GM21360 (cell line): ENCODE data around the gene SNED1.

ENCODE experiments used
- ATAC-seq: cut with Tn5 transposase; IDR thresholded peaks from one replicate; pipeline ENCODE4 v1.9.1; 2021; ENCODE audit warnings: mild to moderate bottlenecking, moderate library complexity; ENCODE audit not compliant: unreplicated experiment

Gene SNED1

DNA sequence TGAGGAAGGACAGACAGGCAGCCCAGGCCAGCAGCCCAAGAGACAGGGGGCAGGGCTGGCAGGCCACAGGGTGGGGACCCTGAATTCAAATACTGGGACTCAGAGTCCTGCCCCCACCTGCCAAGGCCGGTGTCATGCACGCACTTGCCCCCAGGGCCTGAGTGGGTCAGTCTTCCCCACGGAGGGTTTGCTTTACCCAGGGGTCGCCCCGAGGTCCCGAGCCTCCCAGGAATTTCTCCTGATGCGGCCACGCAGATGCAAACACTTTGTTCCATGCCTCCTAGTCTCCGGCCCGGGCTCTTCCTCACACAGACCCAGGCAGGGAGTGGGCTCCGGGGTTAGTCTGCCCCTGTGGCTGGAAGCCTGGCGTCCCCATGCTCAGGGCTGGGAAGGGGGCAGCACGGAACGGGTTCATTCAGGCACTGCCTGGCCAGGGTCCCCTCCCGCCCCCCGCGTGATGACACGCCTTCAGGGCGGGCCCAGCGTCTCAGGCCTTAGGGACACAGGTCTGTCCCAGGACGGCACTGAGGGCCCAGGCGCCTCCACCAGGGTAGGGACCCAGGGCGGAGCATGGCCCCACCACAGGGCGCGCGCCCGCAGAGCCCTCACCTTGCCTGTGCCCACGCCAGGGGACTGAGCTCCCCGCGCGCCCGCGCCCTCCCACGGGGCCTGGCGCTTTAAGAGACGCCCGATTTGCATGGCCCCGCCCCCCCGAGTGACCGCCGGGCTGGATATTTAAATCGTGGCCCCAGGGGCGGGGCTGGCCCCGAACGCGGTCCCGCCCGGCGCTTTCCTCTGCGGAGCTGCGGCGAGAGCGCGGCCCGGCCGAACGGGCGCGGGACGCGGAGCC is at the start of gene SNED1:
TSS of gene SNED1 (plus strand) at position 763 of the 850 bp plus-strand sequence. CDS start 220 bp downstream, outside the sequence.
- no peak for ATAC-seq

- no peak for ATAC-seq
These were observed 49.3 kb upstream of the SNED1 start for GRCh38 chr2:240948905-240949790.

DNA sequence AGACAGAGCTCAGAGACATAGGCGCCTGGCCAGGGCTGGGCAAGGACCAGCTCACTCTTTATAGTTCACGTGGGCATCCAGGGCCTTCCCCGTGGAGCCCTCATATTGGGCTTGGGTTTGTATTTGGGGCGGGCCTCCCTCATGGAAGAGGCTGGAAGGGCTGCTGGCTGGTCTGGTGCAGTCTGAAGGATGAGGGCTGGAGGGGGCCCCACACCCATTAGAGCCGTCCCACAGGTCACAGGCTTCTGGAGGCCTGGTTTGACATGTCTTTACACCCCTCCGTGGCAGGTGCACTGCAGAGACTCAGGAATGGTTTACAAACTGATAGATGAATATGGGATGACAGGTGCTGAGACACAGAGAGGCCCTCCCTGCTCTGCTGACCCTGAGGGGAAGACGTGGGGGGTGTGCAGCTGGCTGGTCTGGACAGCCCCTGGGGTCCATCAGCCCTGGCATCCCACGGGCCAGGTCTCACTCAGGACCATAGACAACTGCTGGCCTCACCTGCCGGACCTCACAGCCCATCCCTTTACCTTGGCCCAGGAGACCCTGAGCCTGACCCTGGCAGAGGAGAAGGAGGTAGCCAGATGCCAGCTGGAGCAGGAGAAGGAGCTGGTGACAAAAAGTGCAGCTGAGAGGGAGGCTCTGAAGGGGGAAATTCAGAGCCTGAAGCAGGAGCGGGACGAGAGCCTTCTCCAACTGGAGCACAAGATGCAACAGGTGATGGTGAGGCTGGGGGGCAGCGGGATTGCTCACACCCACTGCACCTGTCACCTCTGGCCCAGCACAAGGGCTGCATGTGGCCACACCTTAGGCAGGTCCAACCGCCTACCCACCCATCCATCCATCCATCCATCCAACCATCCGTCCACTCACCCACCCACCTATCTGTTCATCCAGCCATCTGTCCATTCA is 48.4 kb upstream of the SNED1 start:
- ATAC-seq: no peak

- ATAC-seq: no peak
These were observed 47.3 kb upstream of the SNED1 start for GRCh38 chr2:240951045-240951594.

DNA sequence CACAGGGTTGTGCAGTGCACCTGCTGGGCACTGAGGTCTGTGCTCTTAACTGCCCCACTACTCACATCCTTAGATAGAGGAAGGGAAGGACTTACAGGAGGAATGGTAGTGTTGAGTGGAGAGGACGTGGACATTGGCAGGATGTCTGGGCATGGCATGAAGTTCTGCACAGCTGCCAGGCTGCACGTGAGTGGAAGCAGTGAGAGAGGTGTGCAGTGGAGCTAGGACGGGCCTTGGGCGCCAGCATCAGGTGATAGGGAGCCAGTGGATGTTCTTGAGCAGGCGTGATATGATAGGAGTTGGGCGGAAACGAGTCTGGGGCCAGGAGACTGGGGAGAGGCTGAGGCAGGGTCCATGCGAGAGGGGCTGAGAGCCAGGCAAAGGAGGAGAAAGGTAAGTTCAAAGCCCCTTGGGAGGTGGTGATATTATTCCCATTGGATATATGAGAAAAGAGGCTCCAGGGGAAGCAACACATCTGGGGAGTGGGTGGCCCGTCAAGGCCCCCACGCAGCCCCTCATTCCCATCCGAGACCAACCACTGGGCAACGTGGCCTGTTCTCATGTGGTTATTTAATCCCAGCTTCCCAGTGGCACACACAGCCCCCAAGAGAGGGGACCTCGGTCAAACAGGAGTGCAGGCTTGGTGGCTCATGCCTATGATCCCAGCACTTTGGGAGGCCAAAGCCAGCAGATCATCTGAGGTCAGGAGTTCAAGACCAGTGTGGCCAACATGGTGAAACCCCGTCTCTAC is 45.7 kb upstream of the SNED1 start:
- ATAC-seq: no peak

GRCh38 chr2:240953426-240954410 is 44.7 kb upstream of the SNED1 start:
- ATAC-seq: no peak

GRCh38 chr2:240954436-240955305 is 43.7 kb upstream of the SNED1 start:
- ATAC-seq: no peak

DNA sequence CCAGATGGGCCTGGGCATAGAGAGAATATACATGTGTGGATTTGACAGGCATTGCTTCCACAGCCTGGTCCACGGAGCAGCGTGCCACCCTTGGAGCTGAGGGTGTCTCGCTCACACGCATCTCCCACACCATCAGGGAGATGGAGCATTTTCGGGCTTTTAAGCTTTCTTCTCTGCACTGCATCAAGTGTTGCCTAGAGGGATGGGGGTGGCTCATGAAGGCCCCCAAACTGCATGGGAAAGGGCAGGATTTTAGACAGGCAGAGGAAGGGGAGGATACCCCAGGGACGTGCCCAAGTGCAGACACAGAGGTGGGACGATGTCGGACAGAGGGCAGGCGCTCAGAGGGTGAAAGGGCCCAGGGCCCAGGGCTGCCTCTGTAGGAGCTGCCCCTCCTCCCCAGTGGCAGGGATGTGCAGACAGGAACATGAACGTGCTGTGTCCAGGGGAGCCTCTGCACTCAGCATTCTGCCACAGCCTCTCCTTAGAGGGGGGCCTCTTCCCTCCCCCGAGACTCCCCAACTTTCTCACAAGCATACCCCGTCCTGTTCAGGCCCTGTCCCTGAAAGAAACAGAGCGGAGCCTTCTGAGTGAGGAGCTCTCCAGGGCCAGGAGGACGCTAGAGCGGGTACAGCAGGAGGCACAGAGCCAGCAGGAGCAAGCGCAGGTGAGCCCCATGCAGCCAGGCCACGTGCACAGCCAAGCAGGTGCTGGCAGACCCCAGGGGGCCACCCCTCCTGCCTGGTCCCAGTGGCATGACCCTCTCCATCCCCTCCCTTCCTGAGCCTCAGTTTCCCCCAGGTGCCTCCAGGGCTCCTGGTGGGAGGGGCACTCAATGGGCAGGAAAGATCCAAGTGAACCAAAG is 42.9 kb upstream of the SNED1 start:
- no peak for ATAC-seq

GRCh38 chr2:240956171-240956934 is 42.1 kb upstream of the SNED1 start:
- ATAC-seq: no peak

DNA sequence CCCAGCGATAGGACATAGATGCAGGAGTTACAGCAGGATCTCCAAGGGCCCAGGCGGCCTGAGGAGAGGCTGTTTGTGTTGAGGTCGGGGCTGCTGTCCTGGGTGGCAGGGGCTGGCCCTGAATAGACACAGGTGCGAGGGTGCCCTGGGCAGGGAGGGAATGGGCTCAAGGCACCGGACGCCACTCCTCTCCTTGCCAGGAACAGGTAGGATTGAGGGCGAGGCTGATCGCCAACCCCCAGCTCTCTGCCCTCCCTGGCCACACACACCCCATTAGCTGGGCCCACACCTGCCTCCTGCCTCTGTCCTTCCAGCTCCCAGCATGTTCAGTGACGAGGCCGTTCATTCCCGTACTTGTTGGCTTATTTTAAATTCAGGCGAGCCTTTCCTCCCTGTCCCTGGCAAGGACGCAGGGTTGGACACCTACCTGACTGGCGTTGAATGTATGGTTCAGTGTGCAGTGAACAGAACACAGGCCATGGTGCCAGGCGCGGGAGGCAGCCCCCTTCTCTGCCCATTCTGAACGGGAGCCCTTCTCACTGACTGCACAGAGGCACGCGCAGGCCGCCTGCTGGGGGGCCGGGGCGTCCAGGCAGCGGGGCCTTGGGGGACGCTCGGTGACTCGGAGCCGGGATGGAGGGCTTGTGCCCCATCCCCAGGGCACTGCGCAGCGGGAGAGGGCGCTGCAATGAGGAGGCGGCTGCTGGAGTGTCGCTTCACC is 41.3 kb upstream of the SNED1 start:
- no peak for ATAC-seq

DNA sequence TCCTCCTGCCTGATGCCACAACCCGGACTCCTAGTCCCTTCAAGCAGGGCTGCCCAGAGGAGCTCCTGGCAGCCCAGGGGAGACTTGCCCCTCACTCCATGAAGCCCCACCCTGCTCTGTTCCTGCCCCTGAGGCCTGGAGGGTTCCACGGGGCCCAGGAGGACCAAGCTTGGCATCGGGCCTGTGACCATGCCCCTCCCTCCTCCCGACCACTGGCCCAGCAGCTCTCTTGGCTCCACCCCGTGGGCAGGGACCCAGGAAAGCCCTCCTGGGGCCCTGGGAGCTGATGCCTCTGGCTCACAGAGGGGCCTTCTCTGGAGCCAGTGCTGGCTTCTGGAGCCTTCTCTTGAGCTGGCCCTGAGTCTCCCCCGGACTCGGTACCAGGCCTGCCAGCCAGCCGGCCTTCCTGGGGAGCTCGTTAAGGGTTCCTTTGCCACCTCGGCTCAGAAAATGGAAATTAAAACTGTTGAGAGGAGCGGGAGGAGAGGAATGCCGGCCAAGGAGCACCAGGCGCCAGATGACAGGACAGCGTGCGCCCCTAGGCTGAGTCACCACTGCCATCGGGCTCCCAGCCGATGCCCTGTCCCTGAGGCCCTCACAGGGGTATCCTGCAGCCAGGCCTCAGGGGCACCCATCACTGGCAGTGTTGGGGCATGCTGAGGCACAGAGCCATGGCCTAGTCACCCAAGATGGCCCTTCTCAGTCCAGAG is 40.6 kb upstream of the SNED1 start:
- ATAC-seq: no peak

DNA sequence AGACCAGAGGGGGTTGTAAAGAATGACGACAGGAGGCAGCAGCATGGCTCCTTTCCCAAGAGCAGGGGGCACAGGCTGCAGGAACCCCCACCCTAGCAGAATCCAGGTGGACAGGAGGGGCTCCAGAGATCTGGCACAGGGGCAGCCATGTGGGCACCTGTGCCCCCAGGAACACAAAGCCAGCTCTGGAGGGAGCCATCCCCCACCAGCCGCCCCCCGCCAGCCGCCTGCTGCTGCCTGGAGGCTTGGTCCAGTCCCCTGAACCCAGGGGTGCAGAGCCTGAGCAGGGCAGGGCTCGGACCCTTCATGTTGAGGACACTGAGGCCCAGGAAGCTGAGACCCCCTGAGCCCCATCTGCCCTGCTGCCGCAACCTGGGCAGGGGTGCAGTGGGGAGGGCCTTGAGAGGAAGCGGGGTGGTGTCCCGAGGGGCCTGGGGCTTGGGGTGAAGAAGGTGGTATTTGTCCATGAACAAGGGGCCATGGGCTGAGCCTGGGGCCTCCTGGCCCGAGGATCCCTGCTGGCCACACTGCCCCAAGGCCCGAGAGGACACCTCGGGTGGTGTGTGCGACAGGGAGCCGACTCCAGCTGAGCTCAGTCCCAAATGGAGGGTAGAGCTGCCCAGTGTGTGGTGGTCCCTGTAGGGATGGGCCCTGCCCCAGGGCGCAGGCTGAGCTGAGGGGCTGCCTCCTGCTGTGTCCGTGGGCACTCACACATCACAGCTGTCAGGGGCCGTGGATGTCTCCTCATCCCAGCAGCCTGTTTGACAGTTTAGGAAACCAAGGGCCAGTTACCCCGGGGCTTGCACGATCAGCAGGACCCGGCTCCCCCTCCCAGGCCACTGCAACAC is 39.8 kb upstream of the SNED1 start:
- ATAC-seq: no peak

DNA sequence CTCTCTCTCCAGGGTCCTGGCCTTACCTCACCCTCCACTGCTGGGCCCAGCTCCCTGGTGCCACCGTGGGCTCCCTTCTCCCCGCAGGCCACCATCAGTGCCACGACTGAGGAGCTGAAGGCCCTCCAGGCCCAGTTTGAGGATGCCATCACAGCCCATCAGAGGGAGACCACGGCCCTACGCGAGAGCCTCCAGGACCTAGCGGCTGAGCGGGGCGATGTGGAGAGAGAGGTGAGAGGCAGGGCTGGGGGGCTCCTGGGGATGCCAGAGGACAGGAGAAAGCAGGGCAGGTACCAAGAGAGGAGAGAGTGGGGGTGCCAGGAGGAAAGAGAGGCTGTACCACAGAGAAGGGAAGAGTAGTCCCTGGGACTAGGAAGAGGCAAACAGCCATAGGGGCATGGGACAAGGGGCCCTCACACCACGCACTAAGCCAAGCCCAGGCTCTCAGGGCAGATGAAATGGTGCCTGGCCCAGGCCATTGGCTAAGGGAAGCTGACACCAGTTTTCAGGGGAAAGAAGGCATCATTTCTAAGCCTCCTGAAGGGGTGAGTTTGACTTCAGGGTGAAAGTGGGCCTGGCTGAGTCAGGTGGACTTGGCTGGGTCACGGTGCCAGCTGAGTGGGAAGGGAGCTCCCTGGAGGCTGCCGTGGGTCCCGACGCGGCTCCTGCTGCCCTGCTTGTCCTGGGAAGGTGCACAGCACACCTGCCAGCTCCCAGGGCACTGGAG is 39.0 kb upstream of the SNED1 start:
- no peak for ATAC-seq
